ENCODE data around the gene F8A1. TPM values are rescaled to one million over a fixed set of nuclear protein-coding genes. Genes with fewer than 3 reads are reported as not detected.
"Not testable (repeated sequence)": the region's sequence is repeated elsewhere in the genome, so short reads cannot be mapped to it uniquely, and the experiment has no call there.

F8A1 gene
- total and polyA plus RNA-seq, 11 donors = 10.2 to 35.7 (median 21.5) TPM

DNA sequence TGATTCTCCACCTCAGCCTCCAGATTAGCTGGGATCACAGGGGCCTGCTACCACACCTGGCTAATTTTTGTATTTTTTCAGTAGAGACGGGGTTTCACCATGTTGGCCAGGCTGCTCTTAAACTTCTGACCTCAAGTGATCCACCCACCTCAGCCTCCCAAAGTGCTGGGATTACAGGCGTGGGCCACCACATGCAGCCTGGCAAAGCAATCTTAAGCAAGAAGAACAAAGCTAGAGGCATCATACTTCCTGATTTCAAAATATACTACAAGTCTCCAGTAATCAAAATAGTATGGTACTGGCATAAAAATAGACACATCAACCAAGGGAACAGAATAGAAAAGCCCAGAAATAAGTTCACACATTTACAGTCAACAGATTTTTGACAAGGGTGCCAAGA, 12.8 kb upstream of the F8A1 start:
- DNase-seq = no peak

DNA sequence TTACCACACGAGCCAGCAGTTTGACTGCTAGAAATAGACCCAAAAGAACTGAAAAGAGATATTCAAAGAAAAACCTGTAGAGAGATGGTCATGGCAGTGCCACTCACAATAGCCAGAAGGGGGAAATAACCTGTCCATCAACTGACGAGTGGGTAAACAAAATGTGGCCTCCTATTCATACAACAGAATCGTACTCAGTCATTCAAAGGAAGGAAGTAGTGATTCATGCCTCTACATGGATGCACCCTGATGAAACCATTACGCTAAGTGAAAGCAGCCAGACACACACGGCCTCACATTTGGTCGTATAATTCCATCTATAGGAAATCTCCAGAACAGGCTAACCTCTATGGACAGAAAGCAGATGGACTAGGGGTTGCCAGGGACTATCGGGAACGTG, 2.1 kb upstream of the F8A1 start:
- ATAC-seq; H3K27ac ChIP-seq; DNase-seq; intact Hi-C loops (cut with DNase I); H3K27me3 ChIP-seq; H3K36me3 ChIP-seq; H3K4me3 ChIP-seq; H3K4me1 ChIP-seq; H3K9me3 ChIP-seq: not testable (repeated sequence)
- no CpG with 5 or more reads among the region's 8 CpGs for WGBS, 4 donors

More for the DNA sequence above, 12.8 kb upstream of the F8A1 start:
- Histone ChIP-seq H3K27me3 (no peaks in the 10 kb centered on the region), H3K4me3 (no peak overlapping the region), H3K4me1 (no peaks in the 10 kb centered on the region), H3K36me3 (no peaks in the 10 kb centered on the region), H3K27ac (no peak overlapping the region), H3K9me3 (peaks cover 0 to 24% (median under 1%) of the 10 kb centered on the region in 12 donors)
- intact Hi-C loops (cut with DNase I) = loop anchor here in 1 of 10 donors (10.0 kb wide), 1 partner anchor 59 kb away; no protein-coding TSS in a partner anchor
- TF ChIP-seq, protein P1, sequence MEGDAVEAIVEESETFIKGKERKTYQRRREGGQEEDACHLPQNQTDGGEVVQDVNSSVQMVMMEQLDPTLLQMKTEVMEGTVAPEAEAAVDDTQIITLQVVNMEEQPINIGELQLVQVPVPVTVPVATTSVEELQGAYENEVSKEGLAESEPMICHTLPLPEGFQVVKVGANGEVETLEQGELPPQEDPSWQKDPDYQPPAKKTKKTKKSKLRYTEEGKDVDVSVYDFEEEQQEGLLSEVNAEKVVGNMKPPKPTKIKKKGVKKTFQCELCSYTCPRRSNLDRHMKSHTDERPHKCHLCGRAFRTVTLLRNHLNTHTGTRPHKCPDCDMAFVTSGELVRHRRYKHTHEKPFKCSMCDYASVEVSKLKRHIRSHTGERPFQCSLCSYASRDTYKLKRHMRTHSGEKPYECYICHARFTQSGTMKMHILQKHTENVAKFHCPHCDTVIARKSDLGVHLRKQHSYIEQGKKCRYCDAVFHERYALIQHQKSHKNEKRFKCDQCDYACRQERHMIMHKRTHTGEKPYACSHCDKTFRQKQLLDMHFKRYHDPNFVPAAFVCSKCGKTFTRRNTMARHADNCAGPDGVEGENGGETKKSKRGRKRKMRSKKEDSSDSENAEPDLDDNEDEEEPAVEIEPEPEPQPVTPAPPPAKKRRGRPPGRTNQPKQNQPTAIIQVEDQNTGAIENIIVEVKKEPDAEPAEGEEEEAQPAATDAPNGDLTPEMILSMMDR (IDR thresholded peaks at IDR 0.05) = no peak
- no peak for TF ChIP-seq POLR2A (IDR thresholded peaks at IDR 0.05)
- ATAC-seq = no peak
- WGBS, 4 donors = 53 to 92% (median 76%) methylated on average over 2 of the region's 2 CpGs

DNA sequence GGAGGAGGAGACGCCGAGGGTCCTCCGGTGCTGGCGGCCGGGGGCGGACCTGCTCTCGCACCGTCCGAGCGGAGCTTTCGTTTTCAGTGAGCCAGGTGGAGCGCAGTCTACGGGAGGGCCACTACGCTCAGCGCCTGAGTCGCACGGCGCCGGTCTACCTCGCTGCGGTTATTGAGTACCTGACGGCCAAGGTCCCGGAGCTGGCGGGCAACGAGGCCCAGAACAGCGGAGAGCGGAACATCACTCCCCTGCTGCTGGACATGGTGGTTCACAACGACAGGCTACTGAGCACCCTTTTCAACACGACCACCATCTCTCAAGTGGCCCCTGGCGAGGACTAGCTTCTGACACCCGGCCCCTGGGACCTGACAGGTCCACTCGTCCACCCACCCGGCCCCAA, 1.1 kb upstream of the F8A1 start:
- intact Hi-C loops (cut with DNase I); DNase-seq; H3K36me3 ChIP-seq; H3K4me3 ChIP-seq; H3K4me1 ChIP-seq; ATAC-seq; H3K27ac ChIP-seq; H3K9me3 ChIP-seq; H3K27me3 ChIP-seq: not testable (repeated sequence)
- WGBS, 4 donors = 99 to 100% methylated on average over 4 to 14 of the region's 33 CpGs; no CpG with 5 or more reads in 2 of the 4 donors

DNA sequence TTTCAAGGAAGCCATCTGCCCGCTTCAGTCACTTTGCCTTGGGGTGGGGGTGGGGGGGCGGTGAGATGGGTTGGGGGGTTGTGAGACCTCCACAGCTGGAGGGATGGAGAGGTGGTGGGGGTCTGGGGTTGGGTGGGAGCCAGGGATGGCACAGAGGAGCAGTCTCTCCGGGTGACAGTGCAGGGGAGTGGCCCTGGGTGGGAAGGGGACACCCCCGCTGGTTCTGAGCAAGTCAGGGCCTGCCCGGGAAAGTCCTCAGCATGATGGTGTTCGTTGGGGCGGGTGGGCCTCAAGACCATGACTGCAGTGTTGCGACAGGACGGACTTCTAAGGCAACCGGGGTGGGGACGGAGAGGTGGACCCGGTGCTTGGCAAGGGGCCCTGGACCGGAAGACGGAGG, 606 bp upstream of the F8A1 start:
- H3K36me3 ChIP-seq; H3K9me3 ChIP-seq; H3K4me1 ChIP-seq; H3K4me3 ChIP-seq; H3K27ac ChIP-seq; DNase-seq; intact Hi-C loops (cut with DNase I); H3K27me3 ChIP-seq: not testable (repeated sequence)
- WGBS, 4 donors = 65 to 100% (median 77%) methylated on average over 2 to 3 of the region's 14 CpGs
- ATAC-seq = peak in 2 of 4 donors; percentile 5 to 12

DNA sequence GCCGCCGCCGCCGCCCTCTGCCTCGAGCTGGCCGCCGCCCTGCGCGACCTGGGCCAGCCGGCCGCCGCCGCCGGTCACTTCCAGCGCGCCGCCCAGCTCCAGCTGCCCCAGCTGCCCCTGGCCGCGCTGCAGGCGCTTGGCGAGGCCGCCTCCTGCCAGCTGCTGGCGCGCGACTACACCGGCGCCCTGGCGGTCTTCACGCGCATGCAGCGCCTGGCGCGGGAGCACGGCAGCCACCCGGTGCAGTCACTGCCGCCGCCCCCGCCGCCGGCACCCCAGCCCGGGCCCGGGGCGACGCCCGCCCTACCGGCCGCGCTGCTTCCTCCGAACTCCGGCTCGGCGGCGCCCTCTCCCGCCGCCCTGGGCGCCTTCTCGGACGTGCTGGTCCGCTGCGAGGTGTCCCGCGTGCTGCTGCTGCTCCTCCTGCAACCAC, 650 bp downstream of the F8A1 start:
- intact Hi-C loops (cut with DNase I); H3K27ac ChIP-seq; H3K4me1 ChIP-seq; H3K27me3 ChIP-seq; H3K9me3 ChIP-seq; H3K36me3 ChIP-seq; DNase-seq; H3K4me3 ChIP-seq: not testable (repeated sequence)
- no CpG with 5 or more reads among the region's 62 CpGs for WGBS, 4 donors
- peak; percentile 32 to 72 (median 65) for ATAC-seq

- H3K4me3 ChIP-seq = no peak overlapping the region
- peaks cover 0 to 19% (median 0%) of the 10 kb centered on the region in 9 donors for H3K36me3 ChIP-seq
- TF ChIP-seq, protein P1 (IDR thresholded peaks at IDR 0.05) = no peak
- TF ChIP-seq POLR2A (IDR thresholded peaks at IDR 0.05) = no peak
- ATAC-seq (no peak), DNase-seq (no peak)
- no peaks in the 10 kb centered on the region for H3K9me3 ChIP-seq
- H3K27me3 ChIP-seq = no peaks in the 10 kb centered on the region
- no peak overlapping the region for H3K27ac ChIP-seq
- 40 to 83% (median 62%) methylated on average over 1 of the region's 1 CpG for WGBS, 4 donors
- H3K4me1 ChIP-seq = peaks cover 0 to 7% (median 0%) of the 10 kb centered on the region in 12 donors
- intact Hi-C loops (cut with DNase I) = no loop called here
Observed at GRCh38 chrX:154890990-154891639, 5.0 kb downstream of the F8A1 start.

Data from heart left ventricle (tissue), 16 donors.